Nephron progenitor cell (in vitro differentiated cells): ENCODE measurements around the gene CDH24.

Experiments
- DNase-seq: peaks from one replicate; pipeline ENCODE4 v3.0.0; 2021
- H3K27ac Mint-ChIP-seq: 2 replicates; pipeline ENCODE4 v1.8.0; 2021; ENCODE audit warnings: mild to moderate bottlenecking, moderate library complexity, mixed read lengths
- H3K27me3 Mint-ChIP-seq: 2 replicates; pipeline ENCODE4 v1.8.0; 2021; ENCODE audit warnings: mild to moderate bottlenecking, low read depth, mixed read lengths; ENCODE audit not compliant: poor library complexity
- H3K36me3 Mint-ChIP-seq: 2 replicates; pipeline ENCODE4 v1.8.0; 2021; ENCODE audit warnings: low read depth, mixed read lengths
- H3K4me1 Mint-ChIP-seq: 2 replicates; pipeline ENCODE4 v1.8.0; 2021; ENCODE audit warnings: mixed read lengths
- H3K4me3 Mint-ChIP-seq: 2 replicates; pipeline ENCODE4 v1.8.0; 2021; ENCODE audit warnings: mild to moderate bottlenecking, moderate library complexity, mixed read lengths
- H3K9me3 Mint-ChIP-seq: 2 replicates; pipeline ENCODE4 v1.8.0; 2021; ENCODE audit warnings: mild to moderate bottlenecking, moderate library complexity, mixed read lengths
- TF ChIP-seq, protein P1 (sequence below): fragments of 200-600 bp; sonication (generic); IDR thresholded peaks from 2 replicates; pipeline ENCODE4 v1.5.0; 2021; ENCODE audit warnings: antibody characterized with exemption

Gene CDH24

DNA sequence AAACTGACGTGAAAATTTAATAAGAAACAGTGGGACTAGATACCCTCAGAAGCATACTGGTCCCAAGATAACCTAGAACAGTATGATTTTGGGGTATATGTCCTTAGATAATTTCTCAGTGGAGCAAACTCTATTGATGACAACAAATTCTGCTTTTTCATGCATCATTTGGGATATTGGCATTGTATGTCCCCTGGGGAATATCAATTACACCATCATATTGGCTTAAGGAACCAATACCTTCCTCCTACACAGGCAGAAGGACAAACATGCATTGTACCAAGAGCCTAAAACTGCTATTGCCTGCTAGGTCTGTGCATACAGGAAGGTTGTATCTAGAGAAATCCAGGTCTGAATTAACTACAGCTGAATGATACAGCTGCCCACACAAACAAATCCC is 17.6 kb upstream of the CDH24 start:
- TF ChIP-seq, protein P1, sequence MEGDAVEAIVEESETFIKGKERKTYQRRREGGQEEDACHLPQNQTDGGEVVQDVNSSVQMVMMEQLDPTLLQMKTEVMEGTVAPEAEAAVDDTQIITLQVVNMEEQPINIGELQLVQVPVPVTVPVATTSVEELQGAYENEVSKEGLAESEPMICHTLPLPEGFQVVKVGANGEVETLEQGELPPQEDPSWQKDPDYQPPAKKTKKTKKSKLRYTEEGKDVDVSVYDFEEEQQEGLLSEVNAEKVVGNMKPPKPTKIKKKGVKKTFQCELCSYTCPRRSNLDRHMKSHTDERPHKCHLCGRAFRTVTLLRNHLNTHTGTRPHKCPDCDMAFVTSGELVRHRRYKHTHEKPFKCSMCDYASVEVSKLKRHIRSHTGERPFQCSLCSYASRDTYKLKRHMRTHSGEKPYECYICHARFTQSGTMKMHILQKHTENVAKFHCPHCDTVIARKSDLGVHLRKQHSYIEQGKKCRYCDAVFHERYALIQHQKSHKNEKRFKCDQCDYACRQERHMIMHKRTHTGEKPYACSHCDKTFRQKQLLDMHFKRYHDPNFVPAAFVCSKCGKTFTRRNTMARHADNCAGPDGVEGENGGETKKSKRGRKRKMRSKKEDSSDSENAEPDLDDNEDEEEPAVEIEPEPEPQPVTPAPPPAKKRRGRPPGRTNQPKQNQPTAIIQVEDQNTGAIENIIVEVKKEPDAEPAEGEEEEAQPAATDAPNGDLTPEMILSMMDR: no peak
- H3K27ac Mint-ChIP-seq: no peak overlapping the region
- H3K4me3 Mint-ChIP-seq: no peak overlapping the region
- H3K4me1 Mint-ChIP-seq: peaks cover 33% of the 10 kb centered on the region
- H3K9me3 Mint-ChIP-seq: no peaks in the 10 kb centered on the region
- H3K27me3 Mint-ChIP-seq: no peaks in the 10 kb centered on the region
- peaks cover 54% of the 10 kb centered on the region for H3K36me3 Mint-ChIP-seq
- DNase-seq: no peak

DNA sequence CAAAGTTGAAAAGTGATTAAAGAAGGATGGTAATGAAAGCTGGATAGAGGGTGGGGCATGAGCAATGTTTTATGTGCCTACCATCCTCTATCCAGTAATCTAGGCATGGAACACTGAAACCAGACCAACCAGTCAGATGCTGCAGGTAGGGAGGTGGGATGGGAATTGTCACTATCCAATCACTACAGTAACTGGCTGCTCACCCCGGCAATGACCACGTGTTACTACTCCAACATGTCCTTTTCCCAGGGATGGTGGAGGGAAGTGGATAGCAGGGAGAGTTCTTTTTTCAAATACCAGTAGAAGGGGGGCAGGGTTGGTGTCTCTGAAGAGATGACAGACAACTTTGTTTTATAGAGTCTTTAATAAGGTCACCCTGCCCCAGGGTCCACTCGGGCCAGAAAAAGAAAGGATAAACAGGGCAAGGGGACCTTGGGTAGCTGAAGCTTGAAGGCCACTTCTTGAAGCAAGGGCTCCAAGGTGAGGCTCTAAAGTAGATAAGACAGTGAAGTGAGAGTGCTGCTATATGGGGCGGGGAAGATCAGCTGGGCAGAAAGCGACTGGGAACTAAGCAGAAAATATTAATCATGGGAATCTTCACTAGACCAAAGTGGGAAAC is 14.7 kb upstream of the CDH24 start:
- DNase-seq: no peak
- Mint-ChIP-seq H3K9me3 (no peaks in the 10 kb centered on the region), H3K27ac (peak overlapping the region; percentile 97), H3K36me3 (peaks cover 47% of the 10 kb centered on the region), H3K27me3 (no peaks in the 10 kb centered on the region), H3K4me1 (peaks cover 54% of the 10 kb centered on the region), H3K4me3 (peak overlapping the region; percentile 97)
- TF ChIP-seq, protein P1: no peak

DNA sequence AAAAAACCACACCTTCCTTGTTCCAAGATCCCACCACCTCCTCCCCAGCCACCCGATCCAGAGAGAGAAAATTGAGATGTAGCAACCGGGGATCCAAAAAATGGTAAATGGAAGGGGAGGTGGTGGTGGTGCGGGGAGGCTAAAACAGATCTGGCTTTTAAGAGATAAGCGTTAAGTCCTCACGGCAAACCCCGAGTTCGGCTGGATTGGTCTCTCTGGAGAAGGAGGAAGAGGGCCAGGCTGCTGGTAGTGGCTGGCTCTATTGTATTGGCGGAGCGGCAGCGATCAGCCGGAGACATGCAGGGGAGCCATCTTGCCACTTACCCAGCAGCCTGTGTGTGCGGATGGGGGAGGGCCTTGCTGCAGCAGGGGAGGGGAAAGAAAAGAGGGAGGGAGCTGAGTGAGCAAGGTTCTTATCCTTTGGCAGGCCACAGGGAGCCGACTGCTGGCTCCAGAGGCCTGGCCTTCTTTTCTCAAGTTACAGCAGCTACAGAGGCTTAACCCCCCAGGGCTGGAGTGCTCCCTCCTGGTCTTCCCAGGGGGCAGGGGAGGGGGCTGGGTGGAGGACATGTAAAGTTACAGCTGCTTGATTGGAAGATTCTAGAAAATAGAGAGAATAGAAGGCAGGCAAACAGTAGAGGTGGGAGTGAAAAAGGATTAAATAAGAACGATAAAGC is 14.1 kb upstream of the CDH24 start:
- peaks cover 60% of the 10 kb centered on the region for H3K4me1 Mint-ChIP-seq
- H3K9me3 Mint-ChIP-seq: no peaks in the 10 kb centered on the region
- peak; percentile 78 for DNase-seq
- H3K36me3 Mint-ChIP-seq: peaks cover 52% of the 10 kb centered on the region
- H3K27me3 Mint-ChIP-seq: no peaks in the 10 kb centered on the region
- TF ChIP-seq, protein P1: no peak
- peak overlapping the region; percentile 97 for H3K27ac Mint-ChIP-seq
- peak overlapping the region; percentile 97 for H3K4me3 Mint-ChIP-seq

DNA sequence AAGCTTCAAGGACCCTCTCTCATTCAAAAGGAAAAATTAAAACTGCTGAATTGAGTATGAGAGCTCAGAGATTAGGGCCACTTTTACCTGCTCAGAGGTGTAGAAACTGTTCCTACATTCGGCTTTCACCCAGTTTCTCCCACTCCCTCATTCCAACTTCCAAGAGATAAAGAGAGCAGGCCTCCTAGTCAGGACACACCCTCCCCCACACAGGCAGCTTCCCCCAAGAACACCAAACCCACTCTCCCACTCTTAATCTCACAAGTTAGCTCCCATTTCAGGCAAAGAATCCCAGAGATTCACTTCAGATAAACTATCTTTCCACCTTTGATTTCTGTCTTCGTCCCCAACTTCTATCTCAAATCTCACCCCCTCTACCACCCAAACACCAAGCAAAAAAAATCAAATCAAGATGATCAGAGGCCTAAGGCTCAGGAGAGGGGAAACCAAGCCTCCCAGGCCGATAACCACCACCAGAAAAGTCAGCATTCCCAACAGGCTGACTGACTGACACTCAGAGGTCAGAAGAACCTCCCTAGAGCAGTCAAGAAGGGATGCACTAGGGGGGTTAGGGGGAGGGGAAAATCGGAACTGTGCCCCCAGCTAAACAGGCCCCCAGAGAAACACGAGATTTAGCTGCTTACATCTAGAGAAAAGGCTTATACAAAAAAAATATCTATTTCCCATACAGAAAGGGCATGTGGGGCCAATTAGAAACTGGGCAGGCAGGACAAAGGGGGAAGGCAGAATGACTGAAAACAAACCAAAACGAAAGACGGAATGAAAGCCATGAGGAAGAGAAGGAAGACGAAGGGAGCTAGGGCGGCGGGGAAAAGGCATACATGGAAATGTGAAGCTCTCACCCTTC is 13.2 kb upstream of the CDH24 start:
- TF ChIP-seq, protein P1: no peak
- Mint-ChIP-seq H3K9me3 (no peaks in the 10 kb centered on the region), H3K36me3 (peaks cover 55% of the 10 kb centered on the region), H3K4me1 (peaks cover 68% of the 10 kb centered on the region), H3K4me3 (peak overlapping the region; percentile 97), H3K27me3 (no peaks in the 10 kb centered on the region), H3K27ac (peak overlapping the region; percentile 97)
- DNase-seq: no peak

DNA sequence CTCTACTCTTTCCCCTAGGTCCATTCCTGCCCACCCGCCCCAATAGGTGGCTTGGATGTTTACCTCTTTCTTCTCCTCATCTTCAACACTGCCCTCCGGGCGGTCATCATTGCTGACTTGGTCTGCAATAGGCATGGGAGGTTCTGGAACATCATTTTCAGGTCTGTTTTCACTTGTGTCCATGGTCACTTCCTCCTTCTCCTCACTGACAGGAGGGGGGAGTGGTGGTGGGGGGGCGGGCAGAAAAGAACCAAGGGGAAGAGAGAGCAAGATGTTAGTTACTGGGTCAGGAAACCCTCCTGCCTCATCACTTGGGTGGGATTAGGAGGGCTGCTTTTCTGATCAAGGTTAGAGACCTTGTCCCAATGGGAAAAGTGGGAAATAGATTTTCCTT is 12.1 kb upstream of the CDH24 start:
- peak overlapping the region; percentile 97 for H3K4me3 Mint-ChIP-seq
- H3K27ac Mint-ChIP-seq: peak overlapping the region; percentile 96
- H3K27me3 Mint-ChIP-seq: no peaks in the 10 kb centered on the region
- DNase-seq: no peak
- H3K9me3 Mint-ChIP-seq: no peaks in the 10 kb centered on the region
- H3K4me1 Mint-ChIP-seq: peaks cover 66% of the 10 kb centered on the region
- TF ChIP-seq, protein P1: no peak
- peaks cover 57% of the 10 kb centered on the region for H3K36me3 Mint-ChIP-seq
